Measurements from ENCODE around the gene F7.

DNA sequence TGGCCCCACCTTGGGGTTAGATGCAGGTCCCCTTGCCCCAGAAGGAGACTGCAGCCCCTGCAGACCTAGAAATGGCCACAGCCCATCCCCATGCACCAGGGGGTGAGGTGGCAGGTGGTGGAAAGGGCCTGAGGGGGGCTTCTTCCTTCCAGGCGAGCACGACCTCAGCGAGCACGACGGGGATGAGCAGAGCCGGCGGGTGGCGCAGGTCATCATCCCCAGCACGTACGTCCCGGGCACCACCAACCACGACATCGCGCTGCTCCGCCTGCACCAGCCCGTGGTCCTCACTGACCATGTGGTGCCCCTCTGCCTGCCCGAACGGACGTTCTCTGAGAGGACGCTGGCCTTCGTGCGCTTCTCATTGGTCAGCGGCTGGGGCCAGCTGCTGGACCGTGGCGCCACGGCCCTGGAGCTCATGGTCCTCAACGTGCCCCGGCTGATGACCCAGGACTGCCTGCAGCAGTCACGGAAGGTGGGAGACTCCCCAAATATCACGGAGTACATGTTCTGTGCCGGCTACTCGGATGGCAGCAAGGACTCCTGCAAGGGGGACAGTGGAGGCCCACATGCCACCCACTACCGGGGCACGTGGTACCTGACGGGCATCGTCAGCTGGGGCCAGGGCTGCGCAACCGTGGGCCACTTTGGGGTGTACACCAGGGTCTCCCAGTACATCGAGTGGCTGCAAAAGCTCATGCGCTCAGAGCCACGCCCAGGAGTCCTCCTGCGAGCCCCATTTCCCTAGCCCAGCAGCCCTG, 12.8 kb downstream of the F7 start:
- TF ChIP-seq POLR2A (IDR thresholded peaks at IDR 0.05): no peak
- TF ChIP-seq, protein P1, sequence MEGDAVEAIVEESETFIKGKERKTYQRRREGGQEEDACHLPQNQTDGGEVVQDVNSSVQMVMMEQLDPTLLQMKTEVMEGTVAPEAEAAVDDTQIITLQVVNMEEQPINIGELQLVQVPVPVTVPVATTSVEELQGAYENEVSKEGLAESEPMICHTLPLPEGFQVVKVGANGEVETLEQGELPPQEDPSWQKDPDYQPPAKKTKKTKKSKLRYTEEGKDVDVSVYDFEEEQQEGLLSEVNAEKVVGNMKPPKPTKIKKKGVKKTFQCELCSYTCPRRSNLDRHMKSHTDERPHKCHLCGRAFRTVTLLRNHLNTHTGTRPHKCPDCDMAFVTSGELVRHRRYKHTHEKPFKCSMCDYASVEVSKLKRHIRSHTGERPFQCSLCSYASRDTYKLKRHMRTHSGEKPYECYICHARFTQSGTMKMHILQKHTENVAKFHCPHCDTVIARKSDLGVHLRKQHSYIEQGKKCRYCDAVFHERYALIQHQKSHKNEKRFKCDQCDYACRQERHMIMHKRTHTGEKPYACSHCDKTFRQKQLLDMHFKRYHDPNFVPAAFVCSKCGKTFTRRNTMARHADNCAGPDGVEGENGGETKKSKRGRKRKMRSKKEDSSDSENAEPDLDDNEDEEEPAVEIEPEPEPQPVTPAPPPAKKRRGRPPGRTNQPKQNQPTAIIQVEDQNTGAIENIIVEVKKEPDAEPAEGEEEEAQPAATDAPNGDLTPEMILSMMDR (IDR thresholded peaks at IDR 0.05 in 4 of 5, conservative IDR thresholded peaks at IDR 0.05 in 1 of 5): no peak
